ENCODE data around the gene TUBGCP6.

DNA sequence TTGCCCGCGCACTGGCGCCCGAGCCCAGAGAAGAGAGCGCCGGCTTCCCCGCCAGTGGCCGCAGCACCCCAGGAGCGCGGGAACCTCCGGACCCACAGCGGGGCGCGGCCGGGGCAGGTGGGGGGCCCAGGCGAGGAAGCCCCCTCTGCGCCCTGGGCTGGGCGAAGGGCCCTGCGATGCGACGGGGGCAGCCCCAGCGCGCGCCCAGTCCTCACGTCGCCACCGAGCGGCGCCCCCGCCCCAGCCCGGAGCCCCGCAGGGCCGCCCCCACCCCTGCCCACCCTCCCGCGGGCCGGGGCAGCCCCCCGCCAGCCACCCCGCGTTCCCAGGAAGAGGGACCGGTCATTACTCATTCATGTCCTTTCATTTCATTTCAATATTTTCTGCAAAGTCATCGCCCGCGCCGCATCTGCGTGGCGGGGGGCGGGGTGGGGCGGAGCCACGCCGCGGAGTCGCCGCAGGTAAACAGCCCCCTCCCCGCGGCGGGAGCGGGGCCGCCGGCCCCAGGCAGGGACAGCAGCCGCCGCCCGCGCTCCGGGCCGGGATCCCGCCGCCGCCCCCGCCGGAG is 75.0 kb downstream of the TUBGCP6 start:
- TF ChIP-seq, protein P1, sequence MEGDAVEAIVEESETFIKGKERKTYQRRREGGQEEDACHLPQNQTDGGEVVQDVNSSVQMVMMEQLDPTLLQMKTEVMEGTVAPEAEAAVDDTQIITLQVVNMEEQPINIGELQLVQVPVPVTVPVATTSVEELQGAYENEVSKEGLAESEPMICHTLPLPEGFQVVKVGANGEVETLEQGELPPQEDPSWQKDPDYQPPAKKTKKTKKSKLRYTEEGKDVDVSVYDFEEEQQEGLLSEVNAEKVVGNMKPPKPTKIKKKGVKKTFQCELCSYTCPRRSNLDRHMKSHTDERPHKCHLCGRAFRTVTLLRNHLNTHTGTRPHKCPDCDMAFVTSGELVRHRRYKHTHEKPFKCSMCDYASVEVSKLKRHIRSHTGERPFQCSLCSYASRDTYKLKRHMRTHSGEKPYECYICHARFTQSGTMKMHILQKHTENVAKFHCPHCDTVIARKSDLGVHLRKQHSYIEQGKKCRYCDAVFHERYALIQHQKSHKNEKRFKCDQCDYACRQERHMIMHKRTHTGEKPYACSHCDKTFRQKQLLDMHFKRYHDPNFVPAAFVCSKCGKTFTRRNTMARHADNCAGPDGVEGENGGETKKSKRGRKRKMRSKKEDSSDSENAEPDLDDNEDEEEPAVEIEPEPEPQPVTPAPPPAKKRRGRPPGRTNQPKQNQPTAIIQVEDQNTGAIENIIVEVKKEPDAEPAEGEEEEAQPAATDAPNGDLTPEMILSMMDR (IDR thresholded peaks at IDR 0.05): no peak
- TF ChIP-seq POLR2A (IDR thresholded peaks at IDR 0.05): no peak
